ENCODE measurements around the gene IKZF5. TPM values are rescaled to one million over a fixed set of nuclear protein-coding genes. Genes with fewer than 3 reads are reported as not detected.

The IKZF5 gene
- 7.8 TPM for polyA plus RNA-seq (2013, experiment 1 of 2; ENCODE audit: insufficient read length)
- 8.1 TPM for polyA plus RNA-seq (2013, experiment 2 of 2; ENCODE audit: insufficient read length)

DNA sequence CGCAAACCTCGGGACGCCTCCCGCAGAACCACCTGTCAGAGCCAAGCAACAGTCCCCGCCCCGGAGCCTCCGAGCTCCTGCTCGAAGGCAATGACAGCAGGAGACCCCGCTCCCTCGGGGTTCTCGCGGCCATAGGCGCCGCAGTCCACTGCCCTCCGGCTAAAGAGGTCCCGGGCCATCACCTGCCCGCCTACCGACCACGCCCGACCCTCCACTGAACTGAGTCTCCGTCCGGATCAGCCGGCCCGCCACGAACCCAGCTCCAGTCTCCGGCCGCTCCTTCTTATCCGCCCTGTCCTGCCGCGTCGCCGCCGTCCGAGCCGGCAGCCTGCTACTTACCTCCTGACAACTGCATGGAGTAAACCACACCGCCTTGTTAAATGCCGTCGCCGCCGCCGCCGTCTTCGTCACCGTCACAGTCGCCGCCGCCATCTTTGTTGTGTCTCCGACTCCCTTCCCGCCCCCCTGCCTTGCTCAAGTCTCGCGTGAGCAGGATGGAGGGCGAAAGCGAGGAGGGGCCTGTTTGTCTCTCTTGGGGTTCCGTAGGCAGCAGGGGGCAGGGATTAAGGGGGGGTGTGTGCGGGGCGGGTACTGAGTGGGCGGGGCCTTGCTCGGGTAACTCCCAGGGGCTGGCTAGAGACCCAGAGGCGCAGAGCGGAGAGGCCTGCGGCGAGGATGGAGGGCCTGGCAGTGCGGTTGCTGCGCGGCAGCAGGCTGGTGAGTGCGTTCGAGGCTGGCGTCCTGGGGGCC is at the start of gene IKZF5, which contains the start of gene ACADSB:
Gene IKZF5 (minus strand): TSS at position 441 of the 750 bp plus-strand sequence. CDS start 10,170 bp downstream, outside the sequence.
Gene ACADSB (plus strand): TSS at position 652 of the 750 bp plus-strand sequence. CDS start 24 bp downstream, at position 676.
- DNase-seq, result peak; percentile 98

DNA sequence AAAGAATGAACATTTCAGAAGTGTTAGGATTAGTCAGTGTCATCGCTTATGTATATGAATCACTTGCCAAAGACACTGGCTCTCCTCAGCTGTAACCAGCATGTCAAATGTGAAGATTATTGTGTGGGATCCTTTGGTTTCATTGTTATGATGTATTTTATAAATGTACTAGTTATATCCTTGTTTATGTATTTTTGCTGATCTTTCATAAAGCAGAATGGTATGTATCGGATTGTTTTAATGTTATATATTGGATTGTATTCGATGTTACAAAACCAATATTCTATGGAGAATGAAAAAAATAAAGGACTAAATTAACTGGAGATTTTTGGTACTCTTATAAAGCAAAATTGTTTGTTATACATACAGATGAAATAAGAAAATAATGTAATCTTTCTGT is 49.4 kb upstream of the IKZF5 start:
- no peak for DNase-seq

- DNase-seq, result no peak
These were observed 37.6 kb upstream of the IKZF5 start for GRCh38 chr10:123045961-123046731.

- no peak for DNase-seq
These were observed 35.8 kb upstream of the IKZF5 start for GRCh38 chr10:123044391-123044790.

GRCh38 chr10:123043409-123043925 is 34.9 kb upstream of the IKZF5 start:
- DNase-seq, result peak; percentile 41

DNA sequence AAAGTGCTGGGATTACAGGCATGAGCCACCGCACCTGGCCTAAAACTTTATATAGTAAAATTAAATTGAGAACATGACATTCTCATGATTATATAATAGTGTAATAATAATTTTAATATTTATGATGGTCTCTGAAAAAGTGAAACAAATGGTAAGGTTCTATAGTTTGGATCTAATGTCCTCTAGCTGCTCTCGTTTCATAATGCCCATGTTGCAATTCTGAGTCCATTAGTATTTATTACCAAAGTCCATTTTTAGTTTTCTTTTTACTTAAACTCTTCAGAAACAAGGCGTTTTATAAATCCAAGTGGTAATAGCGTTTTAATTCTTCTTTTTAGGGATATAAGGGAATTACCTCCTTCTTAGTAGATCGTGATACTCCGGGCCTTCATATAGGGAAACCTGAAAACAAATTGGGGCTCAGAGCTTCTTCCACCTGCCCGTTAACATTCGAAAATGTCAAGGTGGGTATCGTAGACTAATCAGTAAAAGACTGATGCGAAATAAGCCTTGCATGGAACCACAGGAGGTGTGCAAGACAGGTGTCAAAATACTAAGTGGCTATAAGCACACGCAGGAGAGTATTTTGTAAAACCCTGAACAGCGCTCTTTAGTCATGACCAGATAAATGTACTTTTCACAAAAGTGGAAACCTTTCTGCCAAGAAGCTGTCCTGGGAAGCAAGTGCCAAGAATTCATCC is 34.3 kb upstream of the IKZF5 start:
- DNase-seq, result no peak

- no peak for DNase-seq
These were observed 31.0 kb upstream of the IKZF5 start for GRCh38 chr10:123039632-123039930.

GRCh38 chr10:123038782-123039631 is 30.4 kb upstream of the IKZF5 start:
- no peak for DNase-seq

- no peak for DNase-seq
These were observed 27.0 kb upstream of the IKZF5 start for GRCh38 chr10:123035467-123036086.

GRCh38 chr10:123034332-123034731 is 25.7 kb upstream of the IKZF5 start:
- no peak for DNase-seq

GRCh38 chr10:123031124-123031523 is 22.5 kb upstream of the IKZF5 start:
- DNase-seq, result no peak

DNA sequence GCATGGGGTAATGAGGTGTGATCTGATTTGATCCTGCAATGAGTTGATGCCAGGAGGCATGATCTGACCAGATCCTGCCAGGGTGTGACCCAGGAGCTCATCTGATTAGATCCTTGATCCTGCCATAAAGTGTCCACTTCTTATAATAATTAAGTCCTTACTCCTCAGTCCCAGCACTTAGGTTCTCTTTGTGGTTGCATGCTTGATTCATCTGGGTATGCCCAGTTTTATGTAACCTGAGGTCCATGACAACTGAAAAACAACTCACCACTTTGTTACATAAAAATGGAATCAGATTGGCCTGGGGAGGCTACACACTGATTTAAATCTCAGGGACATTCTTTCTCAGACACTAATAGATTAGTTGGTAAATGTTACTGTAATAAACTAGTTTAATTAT is 19.3 kb upstream of the IKZF5 start:
- DNase-seq, result no peak

GRCh38 chr10:123026302-123026701 is 17.7 kb upstream of the IKZF5 start:
- no peak for DNase-seq

DNA sequence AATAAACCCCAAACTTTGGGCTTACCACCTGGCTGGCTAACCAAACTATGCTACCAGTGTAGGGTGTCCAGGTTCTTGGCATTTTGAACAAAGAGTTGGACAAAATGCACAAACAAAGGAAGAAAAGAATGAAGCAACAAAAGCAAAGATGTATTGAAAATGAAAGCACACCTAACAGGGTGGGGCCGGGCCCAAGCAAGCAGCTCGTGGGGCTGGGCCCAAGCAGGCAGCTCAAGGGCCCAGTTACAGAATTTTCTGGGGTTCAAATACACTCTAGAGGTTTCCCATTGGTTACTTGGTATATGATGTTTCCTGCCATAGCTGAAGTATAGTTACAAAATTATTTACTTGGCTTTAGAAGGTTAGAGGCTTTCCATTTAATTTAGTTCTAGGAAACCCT is 15.9 kb upstream of the IKZF5 start:
- no peak for DNase-seq

- DNase-seq, result no peak
These were observed 12.9 kb upstream of the IKZF5 start for GRCh38 chr10:123021517-123021916.

GRCh38 chr10:123019941-123020703 is 11.5 kb upstream of the IKZF5 start:
- no peak for DNase-seq

DNA sequence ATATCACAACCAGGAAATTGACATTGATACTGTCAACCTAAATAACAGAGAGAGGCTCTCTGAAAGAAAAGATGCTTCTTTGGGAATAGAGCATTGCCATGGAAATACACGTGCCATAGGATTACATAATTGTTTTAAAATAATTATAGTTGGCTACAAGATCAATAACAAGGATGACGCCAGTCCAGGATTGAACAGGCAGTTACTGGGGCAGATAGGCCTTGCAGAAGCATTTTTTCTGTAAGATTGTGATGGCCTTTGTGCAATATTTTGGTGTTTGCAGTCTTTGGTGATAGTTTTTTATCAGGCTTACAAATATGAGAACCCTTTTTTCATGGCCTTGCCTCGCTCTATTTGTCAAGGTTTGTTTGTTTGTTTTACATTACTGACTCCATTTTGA is 10.7 kb upstream of the IKZF5 start:
- no peak for DNase-seq

DNA sequence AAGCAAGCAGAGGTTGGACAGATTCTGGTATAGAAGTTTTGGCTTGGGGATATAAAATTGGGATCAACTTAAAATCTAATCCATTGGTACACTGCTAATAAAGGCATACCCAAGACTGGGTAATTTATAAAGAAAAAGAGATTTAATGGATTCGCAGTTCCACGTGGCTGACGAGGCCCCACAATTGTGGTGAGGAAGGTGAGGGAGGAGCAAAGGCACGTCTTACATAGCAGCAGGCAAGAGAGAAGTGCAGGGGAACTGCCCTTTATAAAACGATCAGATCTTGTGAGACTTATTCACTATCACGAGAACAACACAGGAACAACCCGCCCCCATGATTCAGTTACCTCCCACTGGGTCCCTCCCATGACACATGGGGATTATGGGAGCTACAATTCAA is 9.9 kb upstream of the IKZF5 start:
- no peak for DNase-seq

- no peak for DNase-seq
These were observed 9.0 kb upstream of the IKZF5 start for GRCh38 chr10:123017421-123018165.

DNA sequence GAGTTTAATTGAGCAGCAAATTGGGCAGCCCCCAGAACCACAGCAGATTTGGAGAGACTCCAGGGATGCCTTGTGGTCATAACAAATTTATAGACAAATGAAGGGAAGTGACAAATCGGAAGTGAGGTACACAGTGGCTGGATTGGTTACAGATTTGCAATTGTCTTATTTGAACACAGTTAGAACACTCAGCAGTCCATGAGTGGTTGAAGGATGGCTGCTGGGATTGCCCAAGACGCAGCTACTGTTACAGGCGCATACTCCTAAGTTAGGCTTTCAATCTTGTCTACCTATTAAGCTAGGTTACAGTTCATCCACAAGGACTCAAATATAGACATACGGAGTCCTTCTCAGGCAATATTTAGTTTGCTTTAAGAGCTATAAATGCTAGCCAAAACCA is 7.6 kb upstream of the IKZF5 start:
- DNase-seq, result peak; percentile 5
